MM.1S (cell line): ENCODE measurements around the gene CS.

Experiments
- EZH2 ChIP-seq: fragments of 300-600 bp; sonication (generic); optimal IDR thresholded peaks from 2 replicates; pipeline ENCODE3; 2017; ENCODE audit warnings: low read depth, mild to moderate bottlenecking, antibody characterized with exemption, low read length, mixed read lengths
- EZH2phosphoT487 ChIP-seq: fragments of 300-600 bp; sonication (generic); IDR thresholded peaks from 2 replicates; pipeline ENCODE4 v1.6.1; 2018; ENCODE audit warnings: antibody characterized with exemption, low read length
- TF ChIP-seq, protein P1 (sequence below): fragments of 300-600 bp; sonication (generic); IDR thresholded peaks from 2 replicates; pipeline ENCODE4 v1.5.1; 2016; ENCODE audit warnings: antibody characterized with exemption, low read length, mixed read lengths

DNA sequence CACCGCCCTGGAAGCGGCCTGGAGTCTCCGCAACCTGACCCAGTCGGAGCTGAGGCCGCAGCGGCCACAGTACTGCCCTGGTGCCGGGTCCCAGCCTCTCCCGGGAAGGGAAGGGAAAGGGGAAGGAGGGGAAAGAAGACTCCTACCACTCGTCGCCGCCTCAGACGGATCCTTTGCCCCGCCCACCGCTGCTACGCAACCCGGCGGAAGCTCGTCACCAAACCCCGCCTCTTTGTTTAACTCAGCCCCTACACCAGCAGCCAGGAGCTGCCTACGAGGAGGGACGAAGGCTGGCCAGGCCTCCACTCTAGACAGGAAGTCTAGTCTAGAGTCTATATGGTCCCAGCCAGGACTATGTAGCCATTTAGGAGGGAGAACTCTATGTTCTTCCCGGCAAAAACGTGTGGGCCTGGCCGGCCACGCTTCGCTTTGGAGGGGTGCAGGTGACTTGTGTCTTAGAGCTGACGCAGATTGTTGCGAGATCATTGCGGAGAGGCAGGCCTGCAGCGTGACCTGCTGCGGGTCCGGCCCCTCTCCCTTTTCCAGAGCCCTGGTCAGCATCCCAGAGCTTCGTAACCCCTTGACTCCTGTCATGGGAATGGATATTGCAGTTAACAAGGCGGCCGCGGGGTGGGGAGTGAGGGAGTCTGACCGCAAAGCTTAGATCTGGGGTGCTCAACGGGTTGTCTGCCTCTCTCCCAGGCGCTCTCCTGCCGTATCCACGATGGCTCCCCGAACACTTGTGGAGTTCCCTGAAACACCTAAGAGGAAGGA, 78.2 kb downstream of the CS start, which contains the start of gene RNF41:
- no peak for TF ChIP-seq EZH2
- TF ChIP-seq, protein P1, sequence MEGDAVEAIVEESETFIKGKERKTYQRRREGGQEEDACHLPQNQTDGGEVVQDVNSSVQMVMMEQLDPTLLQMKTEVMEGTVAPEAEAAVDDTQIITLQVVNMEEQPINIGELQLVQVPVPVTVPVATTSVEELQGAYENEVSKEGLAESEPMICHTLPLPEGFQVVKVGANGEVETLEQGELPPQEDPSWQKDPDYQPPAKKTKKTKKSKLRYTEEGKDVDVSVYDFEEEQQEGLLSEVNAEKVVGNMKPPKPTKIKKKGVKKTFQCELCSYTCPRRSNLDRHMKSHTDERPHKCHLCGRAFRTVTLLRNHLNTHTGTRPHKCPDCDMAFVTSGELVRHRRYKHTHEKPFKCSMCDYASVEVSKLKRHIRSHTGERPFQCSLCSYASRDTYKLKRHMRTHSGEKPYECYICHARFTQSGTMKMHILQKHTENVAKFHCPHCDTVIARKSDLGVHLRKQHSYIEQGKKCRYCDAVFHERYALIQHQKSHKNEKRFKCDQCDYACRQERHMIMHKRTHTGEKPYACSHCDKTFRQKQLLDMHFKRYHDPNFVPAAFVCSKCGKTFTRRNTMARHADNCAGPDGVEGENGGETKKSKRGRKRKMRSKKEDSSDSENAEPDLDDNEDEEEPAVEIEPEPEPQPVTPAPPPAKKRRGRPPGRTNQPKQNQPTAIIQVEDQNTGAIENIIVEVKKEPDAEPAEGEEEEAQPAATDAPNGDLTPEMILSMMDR: no peak
- no peak for TF ChIP-seq EZH2phosphoT487
